Activated CD4-positive, alpha-beta T cell treated with anti-CD3 and anti-CD28 coated beads for 36 hours (primary cell): ENCODE measurements around the gene R3HDM2. TPM values are rescaled to one million over a fixed set of nuclear protein-coding genes. Genes with fewer than 3 reads are reported as not detected.

Experiments
- ATAC-seq: fragments of 200-7000 bp; cut with Tn5 transposase; one replicate; pipeline ENCODE4 v1.10.0; 2021; ENCODE audit warnings: mild to moderate bottlenecking, moderate library complexity
- CTCF ChIA-PET: fragments of 350-600 bp; sonication (Branson Sonifier 250); formaldehyde crosslinking; loops from one replicate; lab custom pipeline; 2021; ENCODE audit warnings: antibody characterized with exemption; lab: Charles Lee
- POLR2A ChIA-PET: fragments of 350-600 bp; sonication (Branson Sonifier 250); formaldehyde crosslinking; loops from one replicate; lab custom pipeline; 2021; ENCODE audit warnings: antibody characterized with exemption, inconsistent platforms; lab: Charles Lee
- DNase-seq: peaks from one replicate; pipeline ENCODE4 v3.0.0-alpha.2; 2020
- H3K27ac Mint-ChIP-seq: one replicate; pipeline ENCODE4 v1.8.0; 2021; ENCODE audit warnings: mixed read lengths
- H3K27me3 Mint-ChIP-seq: one replicate; pipeline ENCODE4 v1.8.0; 2021; ENCODE audit warnings: mixed read lengths
- H3K36me3 Mint-ChIP-seq: one replicate; pipeline ENCODE4 v1.8.0; 2021; ENCODE audit warnings: low read depth, mixed read lengths
- H3K4me1 Mint-ChIP-seq: one replicate; pipeline ENCODE4 v1.8.0; 2021; ENCODE audit warnings: mixed read lengths
- H3K4me3 Mint-ChIP-seq: one replicate; pipeline ENCODE4 v1.8.0; 2021; ENCODE audit warnings: mild to moderate bottlenecking, moderate library complexity, mixed read lengths
- H3K9me3 Mint-ChIP-seq: one replicate; pipeline ENCODE4 v1.8.0; 2021; ENCODE audit warnings: low read depth, mixed read lengths
- intact Hi-C, 2 experiments: fragments of 100-400 bp; cut with DNase I in 1 of 2; cut with micrococcal nuclease in 1 of 2; formaldehyde crosslinking; loops; one replicate each; pipeline versions ENCODE4 v1.14.2 to v1.15.1; 2022 to 2024; cut with DNase I, micrococcal nuclease
- total RNA-seq, 2 experiments: library from RNA; stranded (reverse); gene quantifications; one replicate each; pipeline ENCODE4 v1.2.3, GENCODE V29; 2021

The R3HDM2 gene
- total RNA-seq, 2 experiments from 2014 or later, result 45.9 to 52.5 TPM

- peak overlapping the region; percentile 44 for H3K4me3 Mint-ChIP-seq
- ATAC-seq (no peak), DNase-seq (no peak)
- H3K27ac Mint-ChIP-seq, result peak overlapping the region; percentile 37
- peaks cover 47% of the 10 kb centered on the region for H3K4me1 Mint-ChIP-seq
- CTCF ChIA-PET, result interaction anchor here (0.6 to 4.6 kb wide), 13 partner anchors 9 to 384 kb away, joined by 3 to 58 read pairs (median 3); partner anchors contain the start of genes CDK4, GLI1 and SHMT2
- peaks cover 64% of the 10 kb centered on the region for H3K36me3 Mint-ChIP-seq
- POLR2A ChIA-PET, result interaction anchor here (1.0 kb wide), 1 partner anchor 16 kb away, joined by 3 read pairs; the partner anchor contains the start of gene GLI1
- H3K9me3 Mint-ChIP-seq, result no peaks in the 10 kb centered on the region
- intact Hi-C loops, result loop anchor here (5.0 kb wide), 3 partner anchors 217 to 388 kb away; partner anchors contain the start of genes NAB2 (in 1 of the 2) and OS9 (in 1 of the 2)
- H3K27me3 Mint-ChIP-seq, result no peaks in the 10 kb centered on the region
These were observed 44.0 kb upstream of the R3HDM2 start for GRCh38 chr12:57474862-57475261.

- peaks cover 60% of the 10 kb centered on the region for H3K36me3 Mint-ChIP-seq
- H3K27me3 Mint-ChIP-seq, result no peaks in the 10 kb centered on the region
- intact Hi-C loops, result no loop called here
- peak overlapping the region; percentile 44 for H3K4me3 Mint-ChIP-seq
- CTCF ChIA-PET, result interaction anchor here (0.6 to 4.6 kb wide), 10 partner anchors 9 to 244 kb away, joined by 3 to 58 read pairs (median 4); partner anchors contain the start of genes GLI1 and SHMT2
- H3K9me3 Mint-ChIP-seq, result no peaks in the 10 kb centered on the region
- DNase-seq (no peak), ATAC-seq (no peak)
- POLR2A ChIA-PET, result no interaction called here
- peak overlapping the region; percentile 37 for H3K27ac Mint-ChIP-seq
- peaks cover 43% of the 10 kb centered on the region for H3K4me1 Mint-ChIP-seq
These were observed 43.6 kb upstream of the R3HDM2 start for GRCh38 chr12:57474430-57474829.

GRCh38 chr12:57473886-57474285 lies 43.0 kb upstream of the R3HDM2 start:
- POLR2A ChIA-PET, result no interaction called here
- H3K27ac Mint-ChIP-seq, result peak overlapping the region; percentile 37
- CTCF ChIA-PET, result interaction anchor here (0.5 to 4.6 kb wide), 8 partner anchors 10 to 395 kb away, joined by 3 to 58 read pairs (median 4); partner anchors contain the start of genes GLI1 and SHMT2
- H3K27me3 Mint-ChIP-seq, result no peaks in the 10 kb centered on the region
- peaks cover 38% of the 10 kb centered on the region for H3K4me1 Mint-ChIP-seq
- intact Hi-C loops, result no loop called here
- H3K36me3 Mint-ChIP-seq, result peaks cover 57% of the 10 kb centered on the region
- H3K9me3 Mint-ChIP-seq, result no peaks in the 10 kb centered on the region
- no peak overlapping the region for H3K4me3 Mint-ChIP-seq
- ATAC-seq (no peak), DNase-seq (no peak)

- Mint-ChIP-seq H3K27ac (no peak overlapping the region), H3K4me3 (no peak overlapping the region), H3K9me3 (no peaks in the 10 kb centered on the region), H3K27me3 (no peaks in the 10 kb centered on the region), H3K4me1 (peaks cover 33% of the 10 kb centered on the region), H3K36me3 (peaks cover 53% of the 10 kb centered on the region)
- intact Hi-C loops, result no loop called here
- no peak for DNase-seq
- ATAC-seq, result no peak
- ChIA-PET CTCF (interaction anchor here (0.5 to 4.6 kb wide), 6 partner anchors 10 to 394 kb away, joined by 3 to 58 read pairs (median 3); partner anchors contain the start of gene GLI1), POLR2A (no interaction called here)
These were observed 42.5 kb upstream of the R3HDM2 start for GRCh38 chr12:57473392-57473791.

- intact Hi-C loops, result no loop called here
- CTCF ChIA-PET, result interaction anchor here (0.6 to 2.2 kb wide), 4 partner anchors 10 to 92 kb away, joined by 3 to 11 read pairs (median 6); partner anchors contain the start of gene GLI1
- H3K27ac Mint-ChIP-seq, result peak overlapping the region; percentile 64
These were observed 41.5 kb upstream of the R3HDM2 start for GRCh38 chr12:57472391-57472790.

GRCh38 chr12:57471661-57472060 lies 40.8 kb upstream of the R3HDM2 start:
- intact Hi-C loops, result no loop called here
- ATAC-seq, result no peak
- ChIA-PET POLR2A (interaction anchor here (1.2 kb wide), 1 partner anchor 16 kb away, joined by 4 read pairs; the partner anchor contains the start of gene INHBE), CTCF (interaction anchor here (0.5 to 2.2 kb wide), 6 partner anchors 9 to 360 kb away, joined by 3 to 11 read pairs (median 4); partner anchors contain the start of genes GLI1 and STAT6)
- Mint-ChIP-seq H3K9me3 (no peaks in the 10 kb centered on the region), H3K4me1 (peaks cover 28% of the 10 kb centered on the region), H3K4me3 (no peak overlapping the region), H3K27ac (no peak overlapping the region), H3K36me3 (peaks cover 48% of the 10 kb centered on the region), H3K27me3 (no peaks in the 10 kb centered on the region)
- DNase-seq, result no peak

More at GRCh38 chr12:57472391-57472790, 41.5 kb upstream of the R3HDM2 start:
- Mint-ChIP-seq H3K4me1 (peaks cover 28% of the 10 kb centered on the region), H3K27me3 (no peaks in the 10 kb centered on the region), H3K9me3 (no peaks in the 10 kb centered on the region), H3K36me3 (peaks cover 52% of the 10 kb centered on the region), H3K4me3 (no peak overlapping the region)
- DNase-seq (no peak), ATAC-seq (no peak)
- POLR2A ChIA-PET, result interaction anchor here (1.2 kb wide), 1 partner anchor 17 kb away, joined by 4 read pairs; the partner anchor contains the start of gene INHBE

- DNase-seq, result no peak
- no peak for ATAC-seq
- no peaks in the 10 kb centered on the region for H3K9me3 Mint-ChIP-seq
- no peaks in the 10 kb centered on the region for H3K27me3 Mint-ChIP-seq
- ChIA-PET POLR2A (interaction anchor here (1.2 kb wide), 1 partner anchor 16 kb away, joined by 4 read pairs; the partner anchor contains the start of gene INHBE), CTCF (interaction anchor here (0.5 to 2.2 kb wide), 3 partner anchors 8 to 91 kb away, joined by 4 to 11 read pairs (median 9); partner anchors contain the start of gene GLI1)
- peaks cover 42% of the 10 kb centered on the region for H3K36me3 Mint-ChIP-seq
- H3K4me1 Mint-ChIP-seq, result peaks cover 27% of the 10 kb centered on the region
- intact Hi-C loops, result no loop called here
- no peak overlapping the region for H3K27ac Mint-ChIP-seq
- no peak overlapping the region for H3K4me3 Mint-ChIP-seq
These were observed 40.3 kb upstream of the R3HDM2 start for GRCh38 chr12:57470970-57471656.

GRCh38 chr12:57470286-57470969 lies 39.6 kb upstream of the R3HDM2 start:
- intact Hi-C loops, result no loop called here
- ATAC-seq (no peak), DNase-seq (no peak)
- no peak overlapping the region for H3K27ac Mint-ChIP-seq
- ChIA-PET CTCF (interaction anchor here (0.6 to 2.2 kb wide), 4 partner anchors 8 to 163 kb away, joined by 3 to 11 read pairs (median 4); no protein-coding TSS in a partner anchor), POLR2A (no interaction called here)
- no peak overlapping the region for H3K4me3 Mint-ChIP-seq
- H3K4me1 Mint-ChIP-seq, result peaks cover 22% of the 10 kb centered on the region
- H3K36me3 Mint-ChIP-seq, result peaks cover 38% of the 10 kb centered on the region
- no peaks in the 10 kb centered on the region for H3K9me3 Mint-ChIP-seq
- no peaks in the 10 kb centered on the region for H3K27me3 Mint-ChIP-seq

- CTCF ChIA-PET, result interaction anchor here (0.6 to 1.9 kb wide), 4 partner anchors 11 to 162 kb away, joined by 3 to 7 read pairs (median 4); no protein-coding TSS in a partner anchor
- intact Hi-C loops, result no loop called here
- POLR2A ChIA-PET, result no interaction called here
- Mint-ChIP-seq H3K4me1 (peaks cover 20% of the 10 kb centered on the region), H3K4me3 (no peak overlapping the region), H3K9me3 (no peaks in the 10 kb centered on the region), H3K36me3 (peaks cover 32% of the 10 kb centered on the region), H3K27ac (no peak overlapping the region), H3K27me3 (no peaks in the 10 kb centered on the region)
- DNase-seq, result no peak
- no peak for ATAC-seq
These were observed 38.7 kb upstream of the R3HDM2 start for GRCh38 chr12:57469296-57470164.

GRCh38 chr12:57467915-57468314 lies 37.1 kb upstream of the R3HDM2 start:
- POLR2A ChIA-PET, result interaction anchor here (0.6 kb wide), 1 partner anchor 394 kb away, joined by 5 read pairs; no protein-coding TSS in a partner anchor
- H3K9me3 Mint-ChIP-seq, result no peaks in the 10 kb centered on the region
- ATAC-seq (no peak), DNase-seq (no peak)
- no peaks in the 10 kb centered on the region for H3K27me3 Mint-ChIP-seq
- H3K27ac Mint-ChIP-seq, result no peak overlapping the region
- H3K4me1 Mint-ChIP-seq, result peaks cover 22% of the 10 kb centered on the region
- CTCF ChIA-PET, result interaction anchor here (1.9 kb wide), 1 partner anchor 9 kb away, joined by 7 read pairs; no protein-coding TSS in a partner anchor
- no peak overlapping the region for H3K4me3 Mint-ChIP-seq
- peaks cover 20% of the 10 kb centered on the region for H3K36me3 Mint-ChIP-seq
- intact Hi-C loops, result no loop called here
